Measurements from ENCODE around the gene STXBP2. TPM values are rescaled to one million over a fixed set of nuclear protein-coding genes. Genes with fewer than 3 reads are reported as not detected.

The STXBP2 gene
- total RNA-seq, 1 experiment from 2014 or later: 102 TPM

- intact Hi-C loops (cut with micrococcal nuclease; ENCODE audit: unreplicated experiment) (no loop called here), in situ Hi-C loops (cut with HindIII; ENCODE audit: low pct_unique_long_range_greater_than_20kb, low sequenced_read_pairs) (no loop called here)
- Histone ChIP-seq H3K4me3 (ENCODE audit: low read depth in 2 of 2, low read length in 2 of 2) (no peak overlapping the region), H3K36me3 (ENCODE audit: control insufficient read depth, insufficient read depth, low read length) (no peaks in the 10 kb centered on the region), H3K4me1 (ENCODE audit: control insufficient read depth, insufficient read depth, low read length) (no peaks in the 10 kb centered on the region), H3K9me3 (ENCODE audit: control insufficient read depth, insufficient read depth, low read depth, low read length) (no peaks in the 10 kb centered on the region), H3K27ac (ENCODE audit: low read length) (no peak overlapping the region), H3K27me3 (ENCODE audit: control insufficient read depth, insufficient read depth, low read length) (no peaks in the 10 kb centered on the region)
- CTCF ChIA-PET: interaction anchor here (0.6 kb wide), 1 partner anchor 39 kb away, joined by 3 read pairs; no protein-coding TSS in a partner anchor
- no TSS peak for BruUV-seq (replicated peaks)
- no peak for TF ChIP-seq CTCF (IDR thresholded peaks at IDR 0.05)
- no peak for TF ChIP-seq SIN3A (IDR thresholded peaks at IDR 0.05; ENCODE audit: borderline replicate concordance, insufficient read depth, low read depth, low read length)
- TF ChIP-seq TCF7L2 (IDR thresholded peaks at IDR 0.05; ENCODE audit: low read depth, low read length): no peak
- TF ChIP-seq POLR2AphosphoS5 (IDR thresholded peaks at IDR 0.05; ENCODE audit: low read depth, low read length): no peak
- POLR2A ChIA-PET: no interaction called here
- ATAC-seq (no peak), DNase-seq (ENCODE audit: low read depth, low spot score) (no peak)
Observed at GRCh38 chr19:7690779-7691258, 53.9 kb downstream of the STXBP2 start.

- DNase-seq (ENCODE audit: low read depth, low spot score): no peak
- CTCF ChIA-PET: interaction anchor here (0.6 kb wide), 1 partner anchor 40 kb away, joined by 3 read pairs; no protein-coding TSS in a partner anchor
- BruUV-seq (replicated peaks): no TSS peak
- Histone ChIP-seq H3K4me3 (ENCODE audit: low read depth in 2 of 2, low read length in 2 of 2) (no peak overlapping the region), H3K27ac (ENCODE audit: low read length) (no peak overlapping the region), H3K9me3 (ENCODE audit: control insufficient read depth, insufficient read depth, low read depth, low read length) (no peaks in the 10 kb centered on the region), H3K27me3 (ENCODE audit: control insufficient read depth, insufficient read depth, low read length) (no peaks in the 10 kb centered on the region), H3K36me3 (ENCODE audit: control insufficient read depth, insufficient read depth, low read length) (no peaks in the 10 kb centered on the region), H3K4me1 (ENCODE audit: control insufficient read depth, insufficient read depth, low read length) (no peaks in the 10 kb centered on the region)
- intact Hi-C loops (cut with micrococcal nuclease; ENCODE audit: unreplicated experiment): no loop called here
- POLR2A ChIA-PET: no interaction called here
- ATAC-seq: no peak
- TF ChIP-seq TCF7L2 (IDR thresholded peaks at IDR 0.05; ENCODE audit: low read depth, low read length) (no peak), SIN3A (IDR thresholded peaks at IDR 0.05; ENCODE audit: borderline replicate concordance, insufficient read depth, low read depth, low read length) (no peak), POLR2AphosphoS5 (IDR thresholded peaks at IDR 0.05; ENCODE audit: low read depth, low read length) (no peak), REST (IDR thresholded peaks at IDR 0.05; ENCODE audit: insufficient read depth in 1 of 2, low read depth in 2 of 2, low read length in 1 of 2) (no peak), CTCF (IDR thresholded peaks at IDR 0.05) (no peak)
- in situ Hi-C loops (cut with HindIII; ENCODE audit: low pct_unique_long_range_greater_than_20kb, low sequenced_read_pairs): no loop called here
Observed at GRCh38 chr19:7691497-7691896, 54.6 kb downstream of the STXBP2 start.
